Activated T-helper 17 cell treated with anti-CD3 and anti-CD28 coated beads, Interleukin-2, amount 50 U/mL, for 72 hours (primary cell): ENCODE measurements around the gene MPP3. TPM values are rescaled to one million over a fixed set of nuclear protein-coding genes. Genes with fewer than 3 reads are reported as not detected.

Experiments
- ATAC-seq: fragments of 150-1000 bp; cut with Tn5 transposase; replicated peaks from 2 replicates; pipeline ENCODE4 v1.10.0; 2021; ENCODE audit warnings: mild to moderate bottlenecking, moderate library complexity
- H3K27ac Mint-ChIP-seq: one replicate; pipeline ENCODE4 v1.8.0; 2022; ENCODE audit warnings: mixed read lengths
- H3K27me3 Mint-ChIP-seq: one replicate; pipeline ENCODE4 v1.8.0; 2022; ENCODE audit warnings: mixed read lengths
- H3K36me3 Mint-ChIP-seq: one replicate; pipeline ENCODE4 v1.8.0; 2022; ENCODE audit warnings: low read depth, mild to moderate bottlenecking, mixed read lengths
- H3K4me1 Mint-ChIP-seq: one replicate; pipeline ENCODE4 v1.8.0; 2022; ENCODE audit warnings: mixed read lengths
- H3K4me3 Mint-ChIP-seq: one replicate; pipeline ENCODE4 v1.8.0; 2022; ENCODE audit warnings: mild to moderate bottlenecking, mixed read lengths
- H3K9me3 Mint-ChIP-seq: one replicate; pipeline ENCODE4 v1.8.0; 2022; ENCODE audit warnings: mixed read lengths
- total RNA-seq, 2 donors: library from RNA; stranded (reverse); gene quantifications; one replicate each; pipeline ENCODE4 v1.2.3, GENCODE V29; 2022

The MPP3 gene
- total RNA-seq, 2 donors from 2014 or later, result 0.43 to 0.58 TPM

GRCh38 chr17:43830510-43831140 is 2.3 kb downstream of the MPP3 start:
- H3K27ac Mint-ChIP-seq, result peak overlapping the region; percentile 20
- peaks cover 14% of the 10 kb centered on the region for H3K4me1 Mint-ChIP-seq
- H3K27me3 Mint-ChIP-seq, result peaks cover 14% of the 10 kb centered on the region
- no peaks in the 10 kb centered on the region for H3K9me3 Mint-ChIP-seq
- peak; percentile 88 for ATAC-seq
- H3K4me3 Mint-ChIP-seq, result peak overlapping the region; percentile 15
- H3K36me3 Mint-ChIP-seq, result no peaks in the 10 kb centered on the region

- H3K9me3 Mint-ChIP-seq, result no peaks in the 10 kb centered on the region
- peaks cover 13% of the 10 kb centered on the region for H3K27me3 Mint-ChIP-seq
- no peak overlapping the region for H3K4me3 Mint-ChIP-seq
- H3K27ac Mint-ChIP-seq, result no peak overlapping the region
- H3K36me3 Mint-ChIP-seq, result no peaks in the 10 kb centered on the region
- H3K4me1 Mint-ChIP-seq, result peaks cover 14% of the 10 kb centered on the region
- no peak for ATAC-seq
Observed at GRCh38 chr17:43829738-43830137, 3.2 kb downstream of the MPP3 start.

GRCh38 chr17:43827596-43827995 is 5.3 kb downstream of the MPP3 start:
- no peaks in the 10 kb centered on the region for H3K9me3 Mint-ChIP-seq
- no peaks in the 10 kb centered on the region for H3K36me3 Mint-ChIP-seq
- H3K4me3 Mint-ChIP-seq, result no peak overlapping the region
- no peaks in the 10 kb centered on the region for H3K27me3 Mint-ChIP-seq
- H3K27ac Mint-ChIP-seq, result no peak overlapping the region
- ATAC-seq, result no peak
- peaks cover 7% of the 10 kb centered on the region for H3K4me1 Mint-ChIP-seq

- no peak for ATAC-seq
- Mint-ChIP-seq H3K27me3 (no peaks in the 10 kb centered on the region), H3K4me3 (no peak overlapping the region), H3K36me3 (no peaks in the 10 kb centered on the region), H3K9me3 (no peaks in the 10 kb centered on the region), H3K27ac (no peak overlapping the region), H3K4me1 (peaks cover 7% of the 10 kb centered on the region)
Observed at GRCh38 chr17:43826206-43826605, 6.7 kb downstream of the MPP3 start.

- H3K27me3 Mint-ChIP-seq, result no peaks in the 10 kb centered on the region
- H3K27ac Mint-ChIP-seq, result no peak overlapping the region
Observed at GRCh38 chr17:43825567-43825966, 7.4 kb downstream of the MPP3 start.

GRCh38 chr17:43823350-43824084 is 9.4 kb downstream of the MPP3 start:
- no peak for ATAC-seq
- H3K4me1 Mint-ChIP-seq, result no peaks in the 10 kb centered on the region

More at GRCh38 chr17:43825567-43825966, 7.4 kb downstream of the MPP3 start:
- Mint-ChIP-seq H3K4me3 (no peak overlapping the region), H3K4me1 (peaks cover 3% of the 10 kb centered on the region), H3K9me3 (no peaks in the 10 kb centered on the region), H3K36me3 (no peaks in the 10 kb centered on the region)
- no peak for ATAC-seq

DNA sequence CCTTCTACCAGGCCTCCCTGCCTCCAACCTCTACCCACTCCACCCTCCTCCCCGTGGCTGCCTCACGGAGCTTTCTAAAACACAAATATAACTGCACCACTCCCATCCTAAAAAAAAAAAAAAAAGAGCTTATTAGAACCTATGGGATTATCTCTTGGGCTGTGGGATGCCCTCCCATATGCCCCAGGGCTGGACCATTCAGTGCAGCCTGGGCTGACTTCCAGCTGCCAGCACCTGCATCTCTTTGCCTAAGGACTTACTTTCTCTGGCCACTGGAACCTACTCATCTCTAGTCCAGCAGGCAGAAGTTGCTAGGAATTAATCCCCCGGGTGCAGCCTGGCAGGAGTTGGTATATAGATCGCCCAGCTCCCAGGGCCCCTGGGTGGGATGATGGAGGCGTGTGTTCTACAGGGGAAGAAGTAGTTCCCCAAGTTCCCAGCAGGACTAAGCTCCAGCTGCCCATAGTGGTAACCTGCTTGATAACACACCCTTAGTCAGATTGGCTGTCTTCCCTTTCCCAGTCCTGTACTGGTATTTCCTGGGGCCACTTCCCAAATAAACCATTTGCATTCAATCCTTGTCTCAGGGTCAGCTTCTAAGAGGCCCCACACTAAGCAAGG is 10.3 kb downstream of the MPP3 start:
- Mint-ChIP-seq H3K4me1 (no peaks in the 10 kb centered on the region), H3K9me3 (no peaks in the 10 kb centered on the region), H3K27me3 (no peaks in the 10 kb centered on the region), H3K4me3 (no peak overlapping the region), H3K27ac (no peak overlapping the region), H3K36me3 (no peaks in the 10 kb centered on the region)
- no peak for ATAC-seq

More at GRCh38 chr17:43823350-43824084, 9.4 kb downstream of the MPP3 start:
- H3K27ac Mint-ChIP-seq, result no peak overlapping the region
- H3K9me3 Mint-ChIP-seq, result no peaks in the 10 kb centered on the region
- no peaks in the 10 kb centered on the region for H3K36me3 Mint-ChIP-seq
- H3K27me3 Mint-ChIP-seq, result no peaks in the 10 kb centered on the region
- H3K4me3 Mint-ChIP-seq, result no peak overlapping the region

DNA sequence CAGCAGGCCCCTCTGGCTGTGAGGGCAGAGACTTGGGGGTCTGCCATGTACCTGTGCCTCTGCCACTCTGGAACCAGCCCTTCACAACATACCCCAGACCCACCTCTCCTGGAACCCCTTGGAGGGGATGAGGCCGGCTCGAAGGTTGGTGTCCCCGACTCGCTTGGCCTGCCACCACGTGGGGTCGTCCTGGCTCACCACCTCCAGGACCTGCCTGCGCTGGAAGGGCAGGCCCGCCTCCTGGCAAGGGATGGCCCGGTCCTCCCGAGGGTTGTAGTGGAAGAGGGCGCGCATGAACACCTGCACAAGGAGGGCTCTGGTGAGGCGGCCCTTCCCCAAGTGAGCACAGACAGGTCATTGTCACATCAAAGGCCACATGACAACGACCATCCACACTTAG is 12.2 kb downstream of the MPP3 start:
- no peak for ATAC-seq
- H3K4me1 Mint-ChIP-seq, result no peaks in the 10 kb centered on the region
- H3K27ac Mint-ChIP-seq, result no peak overlapping the region
- H3K4me3 Mint-ChIP-seq, result no peak overlapping the region
- no peaks in the 10 kb centered on the region for H3K27me3 Mint-ChIP-seq
- no peaks in the 10 kb centered on the region for H3K9me3 Mint-ChIP-seq
- no peaks in the 10 kb centered on the region for H3K36me3 Mint-ChIP-seq

DNA sequence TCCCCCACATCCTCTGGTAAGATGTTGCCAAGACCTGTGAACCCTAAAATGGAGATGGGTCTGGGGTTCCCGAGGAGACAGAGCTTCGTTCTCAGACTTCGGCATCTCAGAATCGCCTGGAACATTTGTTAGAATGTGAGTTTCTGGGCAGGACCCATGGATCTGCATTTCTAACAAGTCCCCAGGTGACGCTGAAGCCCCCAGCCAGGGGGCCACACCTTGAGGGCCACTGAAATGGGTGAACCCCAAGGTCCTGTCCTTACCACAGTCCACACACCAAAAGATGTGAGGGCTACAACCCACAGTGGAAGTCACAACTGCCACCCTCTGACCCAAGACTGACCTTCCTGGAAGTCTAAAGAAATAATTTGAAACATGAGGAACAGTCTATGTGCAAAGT is 14.0 kb downstream of the MPP3 start:
- H3K27ac Mint-ChIP-seq, result no peak overlapping the region
- H3K36me3 Mint-ChIP-seq, result no peaks in the 10 kb centered on the region
- H3K4me1 Mint-ChIP-seq, result no peaks in the 10 kb centered on the region
- H3K4me3 Mint-ChIP-seq, result no peak overlapping the region
- no peak for ATAC-seq
- no peaks in the 10 kb centered on the region for H3K27me3 Mint-ChIP-seq
- H3K9me3 Mint-ChIP-seq, result no peaks in the 10 kb centered on the region

GRCh38 chr17:43817826-43818225 is 15.1 kb downstream of the MPP3 start:
- no peak overlapping the region for H3K27ac Mint-ChIP-seq
- ATAC-seq, result no peak
- no peaks in the 10 kb centered on the region for H3K36me3 Mint-ChIP-seq
- H3K9me3 Mint-ChIP-seq, result no peaks in the 10 kb centered on the region
- no peak overlapping the region for H3K4me3 Mint-ChIP-seq
- no peaks in the 10 kb centered on the region for H3K27me3 Mint-ChIP-seq
- no peaks in the 10 kb centered on the region for H3K4me1 Mint-ChIP-seq

GRCh38 chr17:43816336-43817320 is 16.3 kb downstream of the MPP3 start:
- no peaks in the 10 kb centered on the region for H3K4me1 Mint-ChIP-seq
- H3K27ac Mint-ChIP-seq, result no peak overlapping the region
- H3K27me3 Mint-ChIP-seq, result peaks cover 5% of the 10 kb centered on the region

GRCh38 chr17:43814714-43815113 is 18.2 kb downstream of the MPP3 start:
- no peak for ATAC-seq
- Mint-ChIP-seq H3K27ac (no peak overlapping the region), H3K4me1 (no peaks in the 10 kb centered on the region), H3K36me3 (no peaks in the 10 kb centered on the region), H3K4me3 (no peak overlapping the region), H3K27me3 (peaks cover 5% of the 10 kb centered on the region), H3K9me3 (no peaks in the 10 kb centered on the region)

More at GRCh38 chr17:43816336-43817320, 16.3 kb downstream of the MPP3 start:
- Mint-ChIP-seq H3K36me3 (no peaks in the 10 kb centered on the region), H3K4me3 (no peak overlapping the region), H3K9me3 (no peaks in the 10 kb centered on the region)
- no peak for ATAC-seq

GRCh38 chr17:43814026-43814425 is 18.9 kb downstream of the MPP3 start:
- no peaks in the 10 kb centered on the region for H3K36me3 Mint-ChIP-seq
- no peaks in the 10 kb centered on the region for H3K4me1 Mint-ChIP-seq
- H3K9me3 Mint-ChIP-seq, result no peaks in the 10 kb centered on the region
- H3K27me3 Mint-ChIP-seq, result peaks cover 5% of the 10 kb centered on the region
- H3K27ac Mint-ChIP-seq, result no peak overlapping the region
- ATAC-seq, result no peak
- H3K4me3 Mint-ChIP-seq, result no peak overlapping the region

DNA sequence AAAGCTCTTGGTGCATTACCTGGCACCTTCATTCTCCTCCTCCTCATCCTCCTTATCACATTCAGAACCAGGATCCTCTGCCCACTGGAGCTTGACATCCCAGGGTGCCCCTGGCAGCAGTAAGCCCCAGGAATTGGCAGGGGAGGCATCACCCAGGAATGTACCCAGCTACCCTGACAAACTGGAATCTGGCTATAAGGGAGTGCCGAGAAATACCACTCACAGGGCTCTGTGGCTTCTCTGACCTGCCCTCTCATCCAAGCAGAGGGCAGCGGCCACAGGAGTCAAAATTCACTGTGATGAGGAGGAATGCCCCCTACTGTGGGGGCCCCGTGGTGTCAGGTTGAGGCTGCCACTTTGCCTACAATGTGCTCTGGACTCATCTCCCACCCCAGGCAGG is 19.6 kb downstream of the MPP3 start:
- Mint-ChIP-seq H3K4me1 (no peaks in the 10 kb centered on the region), H3K27ac (no peak overlapping the region), H3K9me3 (no peaks in the 10 kb centered on the region), H3K36me3 (no peaks in the 10 kb centered on the region), H3K27me3 (peaks cover 5% of the 10 kb centered on the region), H3K4me3 (no peak overlapping the region)
- ATAC-seq, result no peak
